HCT116 (cell line): Measurements from ENCODE around the gene ZIC4.
A peak's percentile ranks its signal among the peaks of the same experiment; 100 is the strongest.

ENCODE experiments used
- CEBPB ChIP-seq: IDR thresholded peaks from 2 replicates; pipeline ENCODE4 v1.6.1; 2012; ENCODE audit warnings: low read depth
- EZH2 ChIP-seq: fragments of 200-600 bp; sonication (generic); IDR thresholded peaks from 2 replicates; pipeline ENCODE4 v1.6.1; 2017; ENCODE audit warnings: antibody characterized with exemption, mixed run types
- JUND ChIP-seq: IDR thresholded peaks from 2 replicates; pipeline ENCODE4 v1.6.1; 2012
- POLR2A ChIP-seq: IDR thresholded peaks from 2 replicates; pipeline ENCODE4 v1.7.0; 2011; ENCODE audit warnings: borderline replicate concordance; ENCODE audit not compliant: insufficient read depth, insufficient read length; ENCODE audit errors: extremely low read depth
- TF ChIP-seq, protein P1 (sequence below), 3 experiments: fragments of 200-600 bp in 1 of 3; sonication (generic) in 1 of 3; IDR thresholded peaks in 2 of 3; conservative IDR thresholded peaks in 1 of 3; 2 replicates each; pipeline ENCODE4 v1.5.1; 2012 to 2017; ENCODE audit warnings: low read depth in 2 of 3, low read length in 2 of 3, antibody characterized with exemption in 1 of 3, borderline replicate concordance in 1 of 3, control low read depth in 1 of 3, mild to moderate bottlenecking in 1 of 3, mixed read lengths in 1 of 3, mixed run types in 1 of 3, moderate library complexity in 1 of 3; ENCODE audit not compliant: insufficient read depth in 1 of 3

DNA sequence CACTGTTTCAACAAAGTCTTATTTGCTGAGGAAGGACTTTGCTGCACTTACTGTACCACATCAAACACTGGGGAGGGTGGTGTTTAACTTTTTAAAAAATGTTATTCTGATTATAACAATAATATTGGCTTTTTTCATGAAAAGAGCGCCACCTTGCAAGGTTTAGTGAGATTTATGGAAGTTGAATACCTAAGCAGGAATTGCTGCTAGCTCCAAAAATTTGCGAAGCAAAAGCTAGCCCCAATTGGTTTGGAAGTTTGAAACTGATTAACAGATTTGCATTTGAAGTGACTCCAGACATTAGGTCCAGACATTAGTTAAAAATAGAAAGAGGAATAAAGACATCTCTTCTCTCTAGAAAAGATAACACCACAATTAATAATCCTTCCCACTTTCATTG, 9.5 kb upstream of the ZIC4 start:
- TF ChIP-seq POLR2A (no peak), CEBPB (no peak), EZH2 (no peak), JUND (no peak)
- TF ChIP-seq, protein P1, sequence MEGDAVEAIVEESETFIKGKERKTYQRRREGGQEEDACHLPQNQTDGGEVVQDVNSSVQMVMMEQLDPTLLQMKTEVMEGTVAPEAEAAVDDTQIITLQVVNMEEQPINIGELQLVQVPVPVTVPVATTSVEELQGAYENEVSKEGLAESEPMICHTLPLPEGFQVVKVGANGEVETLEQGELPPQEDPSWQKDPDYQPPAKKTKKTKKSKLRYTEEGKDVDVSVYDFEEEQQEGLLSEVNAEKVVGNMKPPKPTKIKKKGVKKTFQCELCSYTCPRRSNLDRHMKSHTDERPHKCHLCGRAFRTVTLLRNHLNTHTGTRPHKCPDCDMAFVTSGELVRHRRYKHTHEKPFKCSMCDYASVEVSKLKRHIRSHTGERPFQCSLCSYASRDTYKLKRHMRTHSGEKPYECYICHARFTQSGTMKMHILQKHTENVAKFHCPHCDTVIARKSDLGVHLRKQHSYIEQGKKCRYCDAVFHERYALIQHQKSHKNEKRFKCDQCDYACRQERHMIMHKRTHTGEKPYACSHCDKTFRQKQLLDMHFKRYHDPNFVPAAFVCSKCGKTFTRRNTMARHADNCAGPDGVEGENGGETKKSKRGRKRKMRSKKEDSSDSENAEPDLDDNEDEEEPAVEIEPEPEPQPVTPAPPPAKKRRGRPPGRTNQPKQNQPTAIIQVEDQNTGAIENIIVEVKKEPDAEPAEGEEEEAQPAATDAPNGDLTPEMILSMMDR (IDR thresholded peaks at IDR 0.05 in 2 of 3, conservative IDR thresholded peaks at IDR 0.05 in 1 of 3; ENCODE audit: borderline replicate concordance in 1 of 3, insufficient read depth in 1 of 3, low read depth in 2 of 3, low read length in 2 of 3), result peak; percentile 14 to 41 (median 34); a peak in 3 of 6 replicates
